GM12801 (cell line): ENCODE results near the gene HSPA1L.

Experiments
- TF ChIP-seq, protein P1 (sequence below): IDR thresholded peaks from one replicate; pipeline ENCODE4 v1.5.1; 2011; ENCODE audit warnings: control low read depth; ENCODE audit not compliant: insufficient read length; ENCODE audit errors: extremely low read depth

Gene HSPA1L

DNA sequence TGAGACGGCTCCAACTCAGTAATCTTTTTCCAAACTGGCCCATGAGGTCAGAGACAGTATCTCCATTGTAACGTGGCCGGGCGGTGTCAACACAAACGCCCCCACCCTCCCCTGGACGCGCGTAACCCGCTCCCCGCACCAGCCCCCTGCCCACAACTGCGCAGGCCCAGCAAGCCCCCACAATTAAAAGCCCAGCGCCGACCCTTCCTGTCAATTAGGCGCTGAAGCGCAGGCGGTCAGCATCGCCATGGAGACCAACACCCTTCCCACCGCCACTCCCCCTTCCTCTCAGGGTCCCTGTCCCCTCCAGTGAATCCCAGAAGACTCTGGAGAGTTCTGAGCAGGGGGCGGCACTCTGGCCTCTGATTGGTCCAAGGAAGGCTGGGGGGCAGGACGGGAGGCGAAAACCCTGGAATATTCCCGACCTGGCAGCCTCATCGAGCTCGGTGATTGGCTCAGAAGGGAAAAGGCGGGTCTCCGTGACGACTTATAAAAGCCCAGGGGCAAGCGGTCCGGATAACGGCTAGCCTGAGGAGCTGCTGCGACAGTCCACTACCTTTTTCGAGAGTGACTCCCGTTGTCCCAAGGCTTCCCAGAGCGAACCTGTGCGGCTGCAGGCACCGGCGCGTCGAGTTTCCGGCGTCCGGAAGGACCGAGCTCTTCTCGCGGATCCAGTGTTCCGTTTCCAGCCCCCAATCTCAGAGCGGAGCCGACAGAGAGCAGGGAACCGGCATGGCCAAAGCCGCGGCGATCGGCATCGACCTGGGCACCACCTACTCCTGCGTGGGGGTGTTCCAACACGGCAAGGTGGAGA is at the start of gene HSPA1L, which contains the start of gene HSPA1A:
Gene HSPA1L (minus strand): TSS at position 259 of the 814 bp plus-strand sequence. CDS start 3,311 bp downstream, outside the sequence.
Gene HSPA1A (plus strand): TSS at position 519 of the 814 bp plus-strand sequence. CDS start 214 bp downstream, at position 733.
- TF ChIP-seq, protein P1, sequence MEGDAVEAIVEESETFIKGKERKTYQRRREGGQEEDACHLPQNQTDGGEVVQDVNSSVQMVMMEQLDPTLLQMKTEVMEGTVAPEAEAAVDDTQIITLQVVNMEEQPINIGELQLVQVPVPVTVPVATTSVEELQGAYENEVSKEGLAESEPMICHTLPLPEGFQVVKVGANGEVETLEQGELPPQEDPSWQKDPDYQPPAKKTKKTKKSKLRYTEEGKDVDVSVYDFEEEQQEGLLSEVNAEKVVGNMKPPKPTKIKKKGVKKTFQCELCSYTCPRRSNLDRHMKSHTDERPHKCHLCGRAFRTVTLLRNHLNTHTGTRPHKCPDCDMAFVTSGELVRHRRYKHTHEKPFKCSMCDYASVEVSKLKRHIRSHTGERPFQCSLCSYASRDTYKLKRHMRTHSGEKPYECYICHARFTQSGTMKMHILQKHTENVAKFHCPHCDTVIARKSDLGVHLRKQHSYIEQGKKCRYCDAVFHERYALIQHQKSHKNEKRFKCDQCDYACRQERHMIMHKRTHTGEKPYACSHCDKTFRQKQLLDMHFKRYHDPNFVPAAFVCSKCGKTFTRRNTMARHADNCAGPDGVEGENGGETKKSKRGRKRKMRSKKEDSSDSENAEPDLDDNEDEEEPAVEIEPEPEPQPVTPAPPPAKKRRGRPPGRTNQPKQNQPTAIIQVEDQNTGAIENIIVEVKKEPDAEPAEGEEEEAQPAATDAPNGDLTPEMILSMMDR: no peak

DNA sequence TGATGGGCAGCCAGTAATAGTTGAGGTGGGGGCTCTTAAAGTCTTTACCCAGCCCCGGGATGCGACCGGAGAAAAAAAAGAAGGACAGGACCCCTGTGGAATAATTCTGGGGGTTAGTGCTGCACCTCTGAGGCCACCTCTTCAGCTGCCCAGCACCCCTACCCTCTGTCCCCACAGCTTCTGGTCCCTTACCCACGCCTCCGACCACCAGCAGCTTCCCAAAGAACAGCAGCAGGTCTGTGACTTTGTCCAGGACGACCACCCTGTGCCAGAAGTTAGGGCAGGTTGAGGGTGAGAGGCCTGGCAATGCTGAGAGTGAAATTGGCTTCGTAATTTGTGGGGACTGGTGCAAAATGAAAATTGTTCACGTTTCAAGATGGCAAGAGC is 49.7 kb upstream of the HSPA1L start:
- TF ChIP-seq, protein P1: no peak

DNA sequence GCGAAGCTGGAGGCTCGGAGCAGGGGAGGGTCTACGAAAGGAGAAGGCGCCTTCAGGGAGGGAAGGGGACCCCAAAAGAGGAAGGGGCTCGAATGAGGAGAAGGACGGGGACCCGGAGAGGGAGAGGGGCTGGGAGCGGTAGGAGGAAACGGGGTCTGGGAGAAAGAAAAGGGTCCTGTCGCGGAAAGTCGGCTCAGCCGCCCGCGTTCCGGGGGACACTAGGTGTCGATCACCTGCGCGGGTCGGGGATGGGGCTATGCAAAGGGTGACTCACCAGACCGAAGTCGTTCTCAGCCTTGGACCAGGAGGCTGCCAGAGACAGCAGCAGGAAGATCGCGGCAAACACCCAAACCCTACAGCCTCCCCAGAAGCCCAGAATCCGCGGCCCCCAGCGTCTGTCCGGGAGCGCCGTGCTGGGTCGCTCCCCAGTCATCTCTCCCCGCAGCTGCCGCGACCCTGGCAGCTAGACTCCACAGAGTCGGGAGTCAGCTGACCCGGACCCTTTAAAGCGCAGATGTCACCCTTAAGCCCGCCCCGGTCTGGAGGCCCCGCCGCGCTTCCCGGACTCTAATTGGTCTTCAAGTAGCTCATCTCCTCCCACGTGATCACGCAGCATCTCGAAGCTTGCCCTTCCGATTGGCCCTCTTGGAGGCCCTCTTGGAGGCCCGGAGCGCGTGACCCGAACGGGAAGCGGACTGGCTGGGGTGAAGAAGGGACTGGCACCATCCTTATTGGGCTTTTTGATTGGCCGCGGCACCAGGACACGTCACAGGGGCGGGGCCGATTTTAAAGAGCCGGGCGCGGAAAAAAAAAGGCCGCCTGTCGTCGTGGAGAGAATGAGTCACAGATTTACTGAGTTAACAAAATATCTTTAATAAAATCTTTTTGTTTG is 47.5 kb upstream of the HSPA1L start, which contains the start of gene NEU1:
Gene NEU1 (minus strand): TSS at position 478 of the 892 bp plus-strand sequence. CDS start 45 bp downstream, at position 433.
- TF ChIP-seq, protein P1: no peak

DNA sequence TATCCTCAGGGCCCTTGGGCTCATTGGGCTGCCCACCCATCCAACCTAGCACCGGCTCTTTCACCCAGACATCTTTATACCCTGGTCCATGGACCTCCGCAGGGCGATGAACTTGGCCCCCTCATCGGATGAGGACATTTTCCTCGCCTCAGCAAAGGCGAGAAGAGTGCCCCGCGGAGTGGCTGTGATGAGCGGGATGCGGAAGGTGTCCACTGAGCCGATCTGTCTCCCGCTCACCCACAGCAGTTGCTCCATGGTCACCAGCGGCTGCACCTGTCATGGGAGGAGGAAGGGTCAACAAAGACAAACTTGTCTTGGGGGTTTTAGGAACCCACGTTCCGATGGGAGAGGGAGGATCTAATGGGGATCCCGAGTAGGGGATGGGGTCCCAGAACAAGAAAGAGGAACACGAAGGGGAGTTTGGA is 46.8 kb upstream of the HSPA1L start:
- TF ChIP-seq, protein P1: no peak

DNA sequence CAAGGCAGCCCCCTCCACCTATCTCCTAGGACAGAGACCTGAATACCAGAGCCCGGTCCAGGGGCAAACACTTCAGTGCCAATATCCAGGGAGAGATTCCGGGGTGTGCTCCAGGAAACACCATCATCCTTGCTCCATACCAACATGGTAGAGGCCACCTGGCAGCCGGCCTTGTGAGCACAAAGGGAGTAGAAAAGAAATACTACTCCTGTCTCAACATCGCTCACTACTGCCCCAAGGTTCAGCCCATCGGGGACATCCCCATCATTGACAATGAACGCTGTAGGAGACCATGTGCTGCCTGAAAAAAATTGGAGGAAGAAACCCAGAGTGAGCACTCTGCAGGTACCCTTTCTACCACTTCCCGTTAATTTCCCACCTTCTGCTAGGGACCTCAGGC is 46.1 kb upstream of the HSPA1L start:
- TF ChIP-seq, protein P1: no peak

DNA sequence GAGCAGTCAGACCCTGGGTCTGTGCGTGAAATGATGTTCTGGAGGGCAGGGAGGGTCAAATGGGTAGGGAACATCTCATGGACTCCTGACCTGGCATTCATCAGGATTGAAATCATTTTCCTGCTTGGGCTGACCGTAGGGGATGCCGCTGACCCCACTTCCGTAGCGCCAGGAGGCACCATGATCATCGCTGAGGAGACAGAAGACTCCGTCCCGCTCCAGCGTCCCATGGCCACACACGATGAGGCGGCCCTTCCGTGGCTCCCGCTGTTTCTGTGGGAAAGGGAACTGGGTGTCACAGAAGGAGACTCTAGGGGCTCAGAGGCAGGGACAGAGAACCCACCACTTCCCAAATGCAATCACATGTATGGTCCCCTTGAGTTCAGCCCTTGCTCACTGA is 45.3 kb upstream of the HSPA1L start:
- TF ChIP-seq, protein P1: no peak

DNA sequence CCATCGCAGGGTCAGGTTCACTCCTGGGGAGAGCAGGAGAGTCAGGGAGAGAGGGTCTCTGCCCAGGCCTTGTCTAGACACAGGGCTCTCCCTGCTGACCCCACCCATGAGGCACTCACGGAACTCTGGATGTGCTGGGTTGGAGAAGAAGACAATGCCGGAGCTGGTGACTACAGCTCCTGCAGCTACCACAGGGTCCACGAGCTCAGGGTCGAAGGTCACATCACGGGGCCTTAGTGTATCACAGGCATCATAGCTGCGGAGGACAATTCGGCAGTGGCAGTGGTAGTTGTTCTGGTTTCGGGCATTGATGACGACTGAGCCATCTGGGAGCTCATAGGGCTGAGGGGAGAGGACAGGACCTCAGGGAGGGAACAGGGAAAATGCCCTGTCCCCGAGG is 44.8 kb upstream of the HSPA1L start:
- TF ChIP-seq, protein P1: no peak
